Right lobe of liver (tissue), 4 donors: ENCODE results near the gene KLHL41.

ENCODE experiments used
- POLR2A ChIP-seq: fragments of 450-650 bp; IDR thresholded peaks from one replicate; pipeline ENCODE4 v1.6.1; 2017; ENCODE audit warnings: antibody characterized with exemption, mild to moderate bottlenecking
- TF ChIP-seq, protein P1 (sequence below), 4 donors: fragments of 200-600 bp in 3 of 4; fragments of 450-650 bp in 1 of 4; IDR thresholded peaks; one replicate each; pipeline versions ENCODE4 v1.5.1 to v1.8.0; 2016 to 2022; ENCODE audit warnings: antibody characterized with exemption in 4 of 4, mild to moderate bottlenecking in 2 of 4
- donor health status: DM: no; HTN: no; CAD: no.
- donor health status: DM: no; HTN: no; CAD: no.
- donor health status: DM: no; HTN: yes; CAD: no.

DNA sequence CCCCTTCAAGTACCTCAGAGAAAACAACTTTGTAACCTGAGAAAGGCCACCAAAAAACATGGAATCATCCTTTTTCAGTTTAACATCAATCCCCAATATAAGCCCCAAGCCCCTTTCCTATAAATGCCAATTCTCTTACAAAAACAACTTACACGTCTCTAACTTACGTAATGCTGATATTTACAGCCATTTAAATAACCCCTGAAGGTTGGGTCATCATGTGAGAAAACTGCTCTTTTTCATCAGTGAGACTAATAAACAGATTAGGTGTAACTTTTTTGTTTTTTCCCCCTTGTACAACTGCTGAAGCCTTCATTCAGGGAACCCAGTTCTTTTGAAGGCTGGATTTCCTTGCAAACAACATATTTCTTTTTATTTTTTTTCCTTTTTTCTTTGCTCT is 60.4 kb downstream of the KLHL41 start:
- TF ChIP-seq POLR2A = no peak
- TF ChIP-seq, protein P1, sequence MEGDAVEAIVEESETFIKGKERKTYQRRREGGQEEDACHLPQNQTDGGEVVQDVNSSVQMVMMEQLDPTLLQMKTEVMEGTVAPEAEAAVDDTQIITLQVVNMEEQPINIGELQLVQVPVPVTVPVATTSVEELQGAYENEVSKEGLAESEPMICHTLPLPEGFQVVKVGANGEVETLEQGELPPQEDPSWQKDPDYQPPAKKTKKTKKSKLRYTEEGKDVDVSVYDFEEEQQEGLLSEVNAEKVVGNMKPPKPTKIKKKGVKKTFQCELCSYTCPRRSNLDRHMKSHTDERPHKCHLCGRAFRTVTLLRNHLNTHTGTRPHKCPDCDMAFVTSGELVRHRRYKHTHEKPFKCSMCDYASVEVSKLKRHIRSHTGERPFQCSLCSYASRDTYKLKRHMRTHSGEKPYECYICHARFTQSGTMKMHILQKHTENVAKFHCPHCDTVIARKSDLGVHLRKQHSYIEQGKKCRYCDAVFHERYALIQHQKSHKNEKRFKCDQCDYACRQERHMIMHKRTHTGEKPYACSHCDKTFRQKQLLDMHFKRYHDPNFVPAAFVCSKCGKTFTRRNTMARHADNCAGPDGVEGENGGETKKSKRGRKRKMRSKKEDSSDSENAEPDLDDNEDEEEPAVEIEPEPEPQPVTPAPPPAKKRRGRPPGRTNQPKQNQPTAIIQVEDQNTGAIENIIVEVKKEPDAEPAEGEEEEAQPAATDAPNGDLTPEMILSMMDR (IDR thresholded peaks at IDR 0.05) = no peak
